ENCODE data around the gene PCSK6.

Gene PCSK6

GRCh38 chr15:101431748-101432147 is 57.8 kb downstream of the PCSK6 start:
- DNase-seq (ENCODE audit: low read depth): no peak
- no peak overlapping the region for H3K4me3 ChIP-seq (ENCODE audit: control insufficient read depth, low read depth, low read length)
- TF ChIP-seq CTCF (IDR thresholded peaks at IDR 0.05; ENCODE audit: control insufficient read depth, insufficient read depth, low read depth, low read length, missing control alignments): no peak

- TF ChIP-seq CTCF (IDR thresholded peaks at IDR 0.05; ENCODE audit: control insufficient read depth, insufficient read depth, low read depth, low read length, missing control alignments): no peak
- no peak for DNase-seq (ENCODE audit: low read depth)
- no peak overlapping the region for H3K4me3 ChIP-seq (ENCODE audit: control insufficient read depth, low read depth, low read length)
These were observed 58.2 kb downstream of the PCSK6 start for GRCh38 chr15:101431301-101431700.

- TF ChIP-seq CTCF (IDR thresholded peaks at IDR 0.05; ENCODE audit: control insufficient read depth, insufficient read depth, low read depth, low read length, missing control alignments): no peak
- no peak for DNase-seq (ENCODE audit: low read depth)
- H3K4me3 ChIP-seq (ENCODE audit: control insufficient read depth, low read depth, low read length): no peak overlapping the region
These were observed 59.9 kb downstream of the PCSK6 start for GRCh38 chr15:101429646-101430045.

GRCh38 chr15:101429191-101429590 is 60.3 kb downstream of the PCSK6 start:
- TF ChIP-seq CTCF (IDR thresholded peaks at IDR 0.05; ENCODE audit: control insufficient read depth, insufficient read depth, low read depth, low read length, missing control alignments): no peak
- no peak overlapping the region for H3K4me3 ChIP-seq (ENCODE audit: control insufficient read depth, low read depth, low read length)
- no peak for DNase-seq (ENCODE audit: low read depth)

GRCh38 chr15:101428758-101429157 is 60.7 kb downstream of the PCSK6 start:
- H3K4me3 ChIP-seq (ENCODE audit: control insufficient read depth, low read depth, low read length): no peak overlapping the region
- no peak for TF ChIP-seq CTCF (IDR thresholded peaks at IDR 0.05; ENCODE audit: control insufficient read depth, insufficient read depth, low read depth, low read length, missing control alignments)
- DNase-seq (ENCODE audit: low read depth): no peak

- TF ChIP-seq CTCF (IDR thresholded peaks at IDR 0.05; ENCODE audit: control insufficient read depth, insufficient read depth, low read depth, low read length, missing control alignments): no peak
These were observed 61.7 kb downstream of the PCSK6 start for GRCh38 chr15:101427606-101428487.

More at GRCh38 chr15:101427606-101428487, 61.7 kb downstream of the PCSK6 start:
- no peak for DNase-seq (ENCODE audit: low read depth)
- H3K4me3 ChIP-seq (ENCODE audit: control insufficient read depth, low read depth, low read length): no peak overlapping the region
